ENCODE data around the gene PUS10. TPM values are rescaled to one million over a fixed set of nuclear protein-coding genes. Genes with fewer than 3 reads are reported as not detected.

PUS10 gene
- total and polyA plus RNA-seq, 2 of the 8 experiments (the other 6 are each of a cell fraction or from before 2014, with no cell fraction given), result 1.3 to 3.1 TPM

DNA sequence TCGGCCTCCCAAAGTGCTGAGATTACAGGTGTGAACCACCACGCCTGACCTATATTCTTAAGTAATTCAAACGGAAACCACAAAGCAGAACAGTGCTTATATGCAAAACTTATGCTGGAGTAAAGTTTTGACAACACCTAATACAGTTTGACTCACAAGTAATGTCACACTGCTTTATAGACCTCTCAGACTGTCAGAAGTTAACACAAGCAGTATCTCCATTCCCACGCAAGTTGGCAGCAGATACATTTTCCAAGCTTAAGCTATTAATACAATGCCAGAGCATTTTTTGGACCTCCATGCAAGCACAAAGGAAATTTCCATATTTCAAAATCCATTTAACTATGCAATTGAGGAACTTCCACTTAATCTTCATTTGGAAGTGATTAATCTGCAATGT lies 26.6 kb upstream of the PUS10 start:
- WGBS, 2 experiments (ENCODE audit: extremely low coverage in 1 of 2, insufficient coverage in 1 of 2, insufficient read length in 1 of 2, insufficient replicate concordance in 2 of 2, low coverage in 1 of 2, low lambda C conversion rate in 2 of 2, missing lambda C conversion rate in 1 of 2), result 83% methylated on average over 4 of the region's 4 CpGs; no CpG with 5 or more reads in 1 of the 2 experiments

More for the DNA sequence above, 26.6 kb upstream of the PUS10 start:
- H4K8ac ChIP-seq (ENCODE audit: extremely low read depth, insufficient read depth, low read length), result no peak overlapping the region
- H3K79me1 ChIP-seq (ENCODE audit: low read depth, low read length), result no peaks in the 10 kb centered on the region
- H3K14ac ChIP-seq (ENCODE audit: insufficient read length), result no peak overlapping the region
- H3K27me3 ChIP-seq (replicated peaks in 1 of 4; ENCODE audit: control insufficient read depth in 3 of 4, extremely low read depth in 1 of 4, insufficient read depth in 3 of 4, low read length in 3 of 4), result no peaks in the 10 kb centered on the region
- no peak overlapping the region for H3K18ac ChIP-seq (ENCODE audit: extremely low read depth, low read length)
- no peak overlapping the region for H2AK5ac ChIP-seq (ENCODE audit: low read depth, low read length)
- H4K91ac ChIP-seq (replicated peaks; ENCODE audit: insufficient read length, low read length), result no peak overlapping the region
- TF ChIP-seq TEAD4 (IDR thresholded peaks at IDR 0.05; ENCODE audit: low read depth, low read length), result no peak
- no peak for TF ChIP-seq GABPA (IDR thresholded peaks at IDR 0.05; ENCODE audit: borderline replicate concordance, insufficient read depth, low read length)
- no peak for TF ChIP-seq NANOG (IDR thresholded peaks at IDR 0.05; ENCODE audit: insufficient read depth, low read depth, low read length, poor library complexity, severe bottlenecking)
- TF ChIP-seq RFX5 (IDR thresholded peaks at IDR 0.05; ENCODE audit: borderline replicate concordance, low read depth, low read length), result no peak
- no peak for TF ChIP-seq FOSL1 (IDR thresholded peaks at IDR 0.05; ENCODE audit: insufficient read depth, low read depth, low read length)
- TF ChIP-seq USF2 (IDR thresholded peaks at IDR 0.05; ENCODE audit: low read length), result no peak
- no peak for FAIRE-seq
- CTCF ChIA-PET (ENCODE audit: partially characterized antibody), result no interaction called here
- H3K56ac ChIP-seq (replicated peaks; ENCODE audit: insufficient read length, low read depth, low read length), result no peak overlapping the region
- H3K9me3 ChIP-seq (ENCODE audit: insufficient read depth in 2 of 2, low read depth in 1 of 2, low read length in 1 of 2), result no peaks in the 10 kb centered on the region
- H2BK20ac ChIP-seq (ENCODE audit: low read length), result no peak overlapping the region
- H2AFZ ChIP-seq (ENCODE audit: low read length), result no peak overlapping the region
- H2BK120ac ChIP-seq (replicated peaks; ENCODE audit: low read depth, low read length), result no peak overlapping the region
- H3K4ac ChIP-seq (replicated peaks; ENCODE audit: insufficient read length, low read depth, low read length), result no peak overlapping the region
- H3K4me3 ChIP-seq (ENCODE audit: extremely low read depth in 1 of 4, insufficient read depth in 2 of 4, low read depth in 3 of 4, low read length in 4 of 4), result no peak overlapping the region
- no peaks in the 10 kb centered on the region for H3K79me2 ChIP-seq (ENCODE audit: control insufficient read depth in 1 of 2, insufficient read depth in 2 of 2, low read length in 2 of 2)
- no peak overlapping the region for H3K27ac ChIP-seq (ENCODE audit: low read depth, low read length)
- peaks cover 0 to 1% of the 10 kb centered on the region in 2 experiments for H4K20me1 ChIP-seq (replicated peaks in 1 of 2; ENCODE audit: control insufficient read depth in 1 of 2, insufficient read depth in 2 of 2, low read length in 2 of 2)
- H2BK12ac ChIP-seq (ENCODE audit: low read depth, low read length), result no peak overlapping the region
- peaks cover 3 to 38% (median 4%) of the 10 kb centered on the region in 4 experiments; a peak in 7 of 8 replicates for H3K36me3 ChIP-seq (ENCODE audit: control insufficient read depth in 2 of 4, insufficient read depth in 4 of 4, low read length in 3 of 4)
- POLR2A ChIA-PET (ENCODE audit: partially characterized antibody), result no interaction called here
- H3K4me2 ChIP-seq (ENCODE audit: insufficient read depth in 1 of 2, low read depth in 2 of 2, low read length in 2 of 2), result no peak overlapping the region
- H3K23ac ChIP-seq (ENCODE audit: insufficient read length), result no peak overlapping the region
- H2BK5ac ChIP-seq (ENCODE audit: low read depth, low read length), result no peak overlapping the region
- H3K9ac ChIP-seq (replicated peaks in 1 of 4; ENCODE audit: extremely low read depth in 1 of 4, low read depth in 3 of 4, low read length in 3 of 4), result no peak overlapping the region
- H3K4me1 ChIP-seq (replicated peaks in 1 of 4; ENCODE audit: control insufficient read depth in 3 of 4, insufficient read depth in 4 of 4, low read length in 3 of 4), result no peaks in the 10 kb centered on the region
- no peak overlapping the region for H2BK15ac ChIP-seq (ENCODE audit: low read length)
- no peak for DNase-seq (ENCODE audit: low read depth in 1 of 2, low spot score in 2 of 2)
- no peak overlapping the region for H4K5ac ChIP-seq (ENCODE audit: insufficient read length, low read depth, low read length)
- no peaks in the 10 kb centered on the region; the same call in 1 of the 2 replicates for H3K23me2 ChIP-seq (ENCODE audit: low read depth, low read length)
